NCI-H1092 treated with DMSO at 0.1 percent for 48 hours (cell line): ENCODE results near the gene GIT2.

ENCODE experiments used
- DNase-seq: peaks from one replicate; lab custom pipeline; 2025; lab: John Stamatoyannopoulos, UW

GIT2 gene

DNA sequence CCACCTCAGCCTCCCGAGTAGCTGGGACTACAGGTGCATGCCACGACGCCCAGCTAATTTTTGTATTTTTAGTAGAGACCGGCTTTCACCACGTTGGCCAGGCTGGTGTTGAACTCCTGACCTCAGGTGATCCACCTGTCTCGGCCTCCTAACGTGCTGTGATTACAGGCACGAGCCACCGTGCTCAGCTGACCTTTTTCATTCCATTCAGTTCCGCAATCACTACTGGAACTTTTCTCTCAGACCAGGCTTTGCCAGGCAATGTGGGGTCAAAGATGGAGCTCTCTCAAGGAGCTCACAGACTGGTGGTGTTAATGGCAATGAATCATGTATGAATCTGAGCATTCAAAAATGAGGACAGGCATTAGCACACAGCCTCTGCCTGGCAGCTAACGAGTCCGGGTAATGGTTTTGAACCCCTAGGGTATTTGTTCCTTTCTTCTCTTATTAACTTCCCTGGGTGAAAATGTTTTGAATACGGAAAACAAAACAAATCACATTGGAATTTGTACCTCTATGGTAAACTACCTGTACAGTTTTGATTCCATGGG is 105.5 kb downstream of the GIT2 start:
- DNase-seq: no peak

DNA sequence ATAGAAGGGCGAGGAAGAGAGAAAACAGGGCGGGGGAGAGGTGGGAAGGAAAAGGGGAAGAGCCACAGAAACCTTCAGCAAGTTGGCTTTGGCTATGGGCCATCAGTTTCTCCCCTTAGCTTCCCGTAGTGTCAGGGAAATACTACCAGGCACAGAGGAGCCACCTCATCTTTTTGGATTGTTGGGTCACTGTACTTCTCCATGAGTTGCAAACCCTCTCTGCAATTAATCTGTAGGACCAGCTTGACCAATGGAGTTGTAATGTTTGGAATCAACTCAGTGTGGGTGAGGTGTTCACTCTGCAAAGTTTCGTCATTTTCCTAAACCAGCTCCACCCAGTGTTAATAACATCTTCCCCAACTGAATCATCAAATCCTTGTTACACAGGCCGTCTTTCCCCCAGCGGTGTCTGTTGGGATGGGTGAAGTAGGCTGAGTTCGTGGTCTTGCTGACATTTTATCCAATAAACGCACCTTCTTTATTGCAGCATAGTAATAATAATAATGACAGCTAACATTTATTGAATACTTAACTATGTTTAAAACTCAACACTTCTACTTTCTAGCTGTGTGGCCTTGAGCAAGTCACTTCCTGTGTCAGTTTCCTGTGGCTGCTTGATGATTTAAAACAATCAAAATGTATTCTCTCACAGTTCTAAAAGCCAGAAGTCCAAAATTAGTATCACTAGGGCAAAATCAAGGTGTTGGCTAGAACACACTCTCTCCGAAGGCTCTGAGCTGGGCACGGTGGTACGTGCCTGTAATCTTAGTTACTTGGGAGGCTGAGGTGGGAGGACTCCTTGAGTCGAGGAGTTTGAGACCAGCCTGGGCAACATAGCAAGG is 107.8 kb downstream of the GIT2 start:
- DNase-seq: no peak

DNA sequence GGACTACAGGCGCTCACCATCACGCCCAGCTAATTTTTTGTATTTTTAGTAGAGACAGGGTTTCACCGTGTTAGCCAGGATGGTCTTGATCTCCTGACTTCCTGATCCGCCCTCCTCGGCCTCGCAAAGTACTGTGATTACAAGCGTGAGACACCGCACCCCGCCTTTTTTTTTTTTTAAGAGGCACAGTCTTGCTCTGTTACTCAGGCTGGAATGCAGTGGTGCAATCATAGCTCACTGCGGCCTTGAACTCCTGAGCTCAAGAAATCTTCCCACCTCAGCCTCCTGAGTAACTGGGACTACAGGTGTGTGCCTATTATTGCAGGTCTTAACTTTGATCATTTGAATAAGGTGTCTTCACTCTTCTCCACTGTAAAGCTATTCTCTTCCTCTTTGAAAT is 110.6 kb downstream of the GIT2 start:
- DNase-seq: no peak

DNA sequence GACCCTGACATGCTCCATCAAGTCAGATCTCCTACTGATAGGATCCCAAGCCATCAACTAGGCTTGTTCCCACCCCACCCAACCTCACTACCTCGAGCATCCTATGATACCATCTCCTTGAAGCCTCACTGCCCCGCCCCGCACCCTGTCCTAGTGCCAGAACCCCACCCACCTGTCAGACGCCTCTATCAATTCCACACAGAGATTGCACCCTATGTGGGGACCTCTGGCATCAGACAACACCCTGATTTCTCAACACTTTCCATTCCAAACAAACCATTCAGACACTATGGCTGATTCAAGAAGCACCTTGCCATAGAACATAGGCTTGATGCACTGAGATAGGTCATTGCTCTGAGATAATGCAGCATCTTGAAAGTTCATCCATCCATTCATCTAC is 112.7 kb downstream of the GIT2 start:
- DNase-seq: no peak

DNA sequence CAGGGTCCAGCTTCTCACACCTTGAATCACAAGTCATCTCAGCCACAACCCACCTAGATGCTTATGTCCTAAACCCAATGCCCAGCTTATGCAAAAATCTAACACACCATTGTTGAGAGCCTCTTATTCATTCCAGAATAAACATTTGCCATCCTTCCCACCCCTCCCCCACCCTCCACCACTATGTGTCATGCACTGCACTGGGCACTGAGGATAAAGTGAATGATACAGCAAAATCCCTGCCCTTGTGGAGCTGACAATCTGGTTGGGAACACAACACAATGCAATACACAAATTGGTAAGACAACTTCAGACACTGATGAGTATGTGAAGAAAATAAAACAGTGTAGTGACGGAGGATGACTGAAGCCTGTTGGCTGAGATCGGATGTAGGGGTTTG is 114.4 kb downstream of the GIT2 start:
- no peak for DNase-seq

DNA sequence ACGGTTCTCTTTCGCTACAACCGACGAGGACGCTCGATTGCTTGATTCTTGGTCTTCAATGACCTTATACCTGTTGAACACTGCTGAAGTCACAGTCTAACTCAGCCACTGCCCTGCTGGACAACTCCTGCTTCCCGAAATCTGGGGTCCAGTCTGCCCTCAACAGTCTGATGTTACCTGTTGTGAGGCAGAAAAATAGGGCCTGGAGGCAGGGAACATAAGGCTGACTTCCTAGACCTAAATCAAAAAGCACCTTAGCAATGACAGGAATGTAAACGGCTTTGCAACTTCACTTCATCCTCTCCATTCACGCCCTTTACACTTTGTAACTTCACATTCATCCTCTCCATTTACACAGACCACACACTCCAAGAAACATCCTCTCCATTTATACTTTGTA is 115.2 kb downstream of the GIT2 start:
- DNase-seq: no peak

DNA sequence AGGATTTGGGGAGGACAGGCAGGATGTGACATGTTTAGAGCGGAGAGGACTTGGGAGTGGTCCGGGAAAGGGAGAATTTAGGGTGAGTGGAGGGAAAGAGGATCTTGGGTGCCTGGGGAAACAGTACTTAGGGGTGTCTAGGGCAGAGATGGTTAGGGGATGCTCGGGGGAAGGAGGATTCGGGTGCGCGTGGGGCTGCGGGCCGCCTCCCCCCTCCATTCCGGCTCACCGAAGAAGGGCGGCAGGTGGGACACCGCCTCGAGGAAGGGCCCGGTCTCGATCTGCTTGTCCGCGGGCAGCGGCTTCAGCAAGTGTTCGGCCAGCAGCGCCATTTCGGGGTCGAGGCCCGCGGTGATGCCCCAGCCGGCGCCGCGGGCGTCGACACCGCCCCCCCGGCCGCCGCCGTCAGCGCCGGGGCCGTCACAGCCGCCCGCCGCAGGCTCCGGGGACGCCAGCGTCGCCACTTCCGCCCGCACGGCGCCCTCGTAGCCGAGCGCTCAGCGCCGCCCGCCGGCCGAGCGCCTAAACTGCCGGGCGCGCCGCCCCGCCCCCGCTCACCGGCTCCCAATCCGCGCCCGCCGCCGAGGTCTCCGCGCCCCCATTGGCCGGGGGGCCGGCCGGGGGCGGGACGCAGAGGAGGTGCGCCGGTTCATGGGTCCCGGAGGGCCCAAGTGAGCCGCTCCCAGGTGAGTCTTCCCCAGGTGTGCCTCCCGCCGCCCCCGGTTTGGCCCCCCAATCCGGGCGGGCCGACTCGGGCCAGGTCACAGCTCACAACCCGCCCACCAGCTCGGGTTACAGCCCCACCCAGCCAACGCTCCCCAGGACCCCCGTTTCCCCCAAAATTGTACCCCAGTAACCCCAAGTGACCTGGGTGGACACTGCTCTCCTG is 115.9 kb downstream of the GIT2 start, which contains the start of gene GLTP:
TSS of gene GLTP (minus strand) at position 499 of the 889 bp plus-strand sequence. CDS start at position 332, 167 bp downstream.
- peak; percentile 78 for DNase-seq
